WERI-Rb-1 (cell line): ENCODE measurements around the gene CASQ2.

Experiments used
- DNase-seq: peaks from one replicate; pipeline ENCODE4 v3.0.0-alpha.2; 2020
- H3K27ac ChIP-seq: fragments of 250-450 bp; sonication (Bioruptor Pico); 2 replicates; pipeline ENCODE4 v1.5.1; 2020; ENCODE audit warnings: mild to moderate bottlenecking, moderate library complexity
- H3K27me3 ChIP-seq: fragments of 250-450 bp; sonication (Bioruptor Pico); 2 replicates; pipeline ENCODE4 v1.5.1; 2021; ENCODE audit warnings: mild to moderate bottlenecking, low read depth, moderate library complexity; ENCODE audit not compliant: insufficient read depth, severe bottlenecking
- H3K36me3 ChIP-seq: fragments of 250-450 bp; sonication (Bioruptor Pico); 2 replicates; pipeline ENCODE4 v1.5.1; 2020; ENCODE audit warnings: mild to moderate bottlenecking, moderate library complexity
- H3K4me3 ChIP-seq: 2 replicates; pipeline ENCODE4 v1.5.1; 2011; ENCODE audit warnings: low read depth, mild to moderate bottlenecking, control low read depth, low read length
- H3K9me3 ChIP-seq: fragments of 250-450 bp; sonication (Bioruptor Pico); 2 replicates; pipeline ENCODE4 v1.5.1; 2021; ENCODE audit warnings: mild to moderate bottlenecking, moderate library complexity; ENCODE audit not compliant: severe bottlenecking
- TF ChIP-seq, protein P1 (sequence below): IDR thresholded peaks from 2 replicates; pipeline ENCODE4 v1.5.1; 2011; ENCODE audit warnings: low read depth, mild to moderate bottlenecking, control low read depth, inconsistent platforms, low read length

Gene CASQ2

DNA sequence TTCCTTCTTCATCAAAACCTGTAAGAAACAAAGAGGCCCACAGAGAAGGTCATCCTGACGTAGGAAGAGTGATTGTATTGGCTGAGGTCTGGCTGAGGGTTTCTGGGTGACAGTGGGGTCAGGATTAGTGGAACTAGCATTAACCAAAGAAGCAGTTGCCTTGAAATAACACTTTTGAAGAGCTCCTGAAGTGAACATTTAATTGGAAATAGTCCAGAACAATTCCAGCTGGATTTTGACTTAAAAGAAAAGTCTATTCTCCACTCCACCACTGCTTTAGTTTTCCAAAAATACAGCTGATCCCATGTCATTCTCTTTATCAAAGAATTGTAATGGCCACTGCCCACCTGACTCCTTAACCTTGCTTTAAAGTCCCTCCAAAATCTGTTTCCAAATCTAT, 27.7 kb downstream of the CASQ2 start:
- TF ChIP-seq, protein P1, sequence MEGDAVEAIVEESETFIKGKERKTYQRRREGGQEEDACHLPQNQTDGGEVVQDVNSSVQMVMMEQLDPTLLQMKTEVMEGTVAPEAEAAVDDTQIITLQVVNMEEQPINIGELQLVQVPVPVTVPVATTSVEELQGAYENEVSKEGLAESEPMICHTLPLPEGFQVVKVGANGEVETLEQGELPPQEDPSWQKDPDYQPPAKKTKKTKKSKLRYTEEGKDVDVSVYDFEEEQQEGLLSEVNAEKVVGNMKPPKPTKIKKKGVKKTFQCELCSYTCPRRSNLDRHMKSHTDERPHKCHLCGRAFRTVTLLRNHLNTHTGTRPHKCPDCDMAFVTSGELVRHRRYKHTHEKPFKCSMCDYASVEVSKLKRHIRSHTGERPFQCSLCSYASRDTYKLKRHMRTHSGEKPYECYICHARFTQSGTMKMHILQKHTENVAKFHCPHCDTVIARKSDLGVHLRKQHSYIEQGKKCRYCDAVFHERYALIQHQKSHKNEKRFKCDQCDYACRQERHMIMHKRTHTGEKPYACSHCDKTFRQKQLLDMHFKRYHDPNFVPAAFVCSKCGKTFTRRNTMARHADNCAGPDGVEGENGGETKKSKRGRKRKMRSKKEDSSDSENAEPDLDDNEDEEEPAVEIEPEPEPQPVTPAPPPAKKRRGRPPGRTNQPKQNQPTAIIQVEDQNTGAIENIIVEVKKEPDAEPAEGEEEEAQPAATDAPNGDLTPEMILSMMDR = no peak
- no peak for DNase-seq
- no peaks in the 10 kb centered on the region for H3K9me3 ChIP-seq
- H3K27ac ChIP-seq = no peak overlapping the region
- no peak overlapping the region for H3K4me3 ChIP-seq
- no peaks in the 10 kb centered on the region for H3K27me3 ChIP-seq
- H3K36me3 ChIP-seq = no peaks in the 10 kb centered on the region

DNA sequence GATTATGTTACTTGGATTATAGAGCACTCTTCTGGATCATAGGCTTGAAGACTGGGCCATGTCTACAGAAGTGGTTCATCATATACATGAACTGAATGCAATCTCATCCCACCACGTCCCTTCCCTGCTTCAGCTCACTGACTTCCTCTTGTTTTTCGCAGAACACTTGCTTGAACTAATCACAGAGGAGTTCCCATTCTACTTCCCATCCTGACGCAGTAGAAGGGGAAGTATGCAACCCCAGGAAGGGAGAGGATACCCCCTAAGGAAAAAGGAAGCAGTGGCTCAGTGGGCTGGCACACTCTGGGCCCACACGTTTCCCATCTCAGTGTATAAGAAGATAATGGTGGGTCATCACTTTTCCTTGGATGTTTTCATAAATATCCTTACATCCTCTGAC, 36.2 kb downstream of the CASQ2 start:
- Histone ChIP-seq H3K9me3 (no peaks in the 10 kb centered on the region), H3K36me3 (no peaks in the 10 kb centered on the region), H3K27ac (no peak overlapping the region), H3K4me3 (no peak overlapping the region), H3K27me3 (no peaks in the 10 kb centered on the region)
- TF ChIP-seq, protein P1 = no peak
- DNase-seq = no peak

DNA sequence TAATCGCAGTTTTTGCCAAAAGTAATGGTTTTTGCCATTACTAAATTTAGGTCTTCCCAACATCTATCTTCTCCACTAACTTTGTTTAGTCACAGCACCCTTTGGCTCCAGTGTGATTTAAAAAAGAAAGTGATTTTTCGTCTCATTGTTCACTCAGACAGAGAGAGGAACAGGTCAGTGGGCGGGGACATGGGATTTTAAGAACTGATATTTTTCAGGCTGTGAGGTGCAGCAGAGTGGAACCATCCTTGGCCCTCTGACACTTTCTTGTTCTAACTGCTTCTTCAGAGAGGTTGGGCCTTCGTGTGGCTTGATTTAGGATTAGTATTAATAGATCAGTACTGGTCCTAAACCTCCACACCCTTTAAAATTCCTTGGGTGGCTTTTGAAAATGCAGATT, 38.8 kb downstream of the CASQ2 start:
- Histone ChIP-seq H3K27ac (no peak overlapping the region), H3K4me3 (no peak overlapping the region), H3K9me3 (no peaks in the 10 kb centered on the region), H3K27me3 (no peaks in the 10 kb centered on the region), H3K36me3 (no peaks in the 10 kb centered on the region)
- TF ChIP-seq, protein P1 = no peak
- DNase-seq = no peak

DNA sequence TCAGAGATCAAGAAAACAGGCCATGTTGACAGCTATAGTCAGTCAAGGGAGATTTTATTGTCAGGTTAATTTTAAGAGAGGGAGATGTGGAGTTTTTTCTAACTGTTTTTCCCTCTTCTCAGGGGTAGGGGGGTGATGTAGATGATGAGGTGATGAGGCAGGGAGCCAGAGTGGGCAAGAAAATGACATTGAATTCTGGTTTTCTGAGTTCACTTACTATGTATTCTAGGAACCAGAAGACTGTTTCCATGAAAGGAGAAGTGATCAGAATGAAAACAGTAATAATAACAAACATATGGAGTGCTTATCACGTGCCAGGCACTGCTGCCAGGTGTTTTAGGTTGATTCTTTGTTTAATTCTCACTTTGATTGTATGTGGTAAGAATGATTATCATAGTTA, 40.2 kb downstream of the CASQ2 start:
- no peak overlapping the region for H3K27ac ChIP-seq
- H3K9me3 ChIP-seq = no peaks in the 10 kb centered on the region
- TF ChIP-seq, protein P1 = no peak

DNA sequence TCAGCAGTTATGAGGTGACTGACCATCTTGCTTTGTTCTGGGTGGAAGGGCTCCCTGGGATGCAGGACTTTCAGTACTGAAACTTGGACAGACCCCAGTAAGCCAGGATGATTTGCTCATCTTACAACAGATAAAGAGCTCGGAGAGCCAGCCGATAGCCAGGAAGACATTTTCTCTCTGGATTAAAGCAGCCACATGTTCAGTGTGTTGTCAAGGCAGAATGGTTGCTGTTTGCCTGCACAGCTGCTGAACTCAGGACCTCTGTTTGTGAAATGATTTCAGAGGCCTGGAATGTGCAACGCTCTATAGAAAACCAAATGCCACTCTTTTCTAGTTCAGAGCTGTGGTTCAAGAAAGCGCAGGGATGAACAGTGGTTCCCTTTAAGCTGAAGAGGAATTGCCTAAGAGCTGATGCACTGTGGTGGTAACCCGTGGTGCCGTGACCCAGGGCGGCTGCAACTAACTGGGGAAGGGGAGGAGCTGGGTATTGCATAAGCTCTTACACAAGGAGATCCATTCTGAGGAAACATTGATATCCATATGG, 40.7 kb downstream of the CASQ2 start:
- Histone ChIP-seq H3K36me3 (no peaks in the 10 kb centered on the region), H3K27me3 (no peaks in the 10 kb centered on the region), H3K27ac (no peak overlapping the region), H3K4me3 (no peak overlapping the region), H3K9me3 (no peaks in the 10 kb centered on the region)
- DNase-seq = no peak
- TF ChIP-seq, protein P1 = no peak

More for the DNA sequence above, 40.2 kb downstream of the CASQ2 start:
- H3K27me3 ChIP-seq = no peaks in the 10 kb centered on the region
- H3K4me3 ChIP-seq = no peak overlapping the region
- no peaks in the 10 kb centered on the region for H3K36me3 ChIP-seq
- DNase-seq = no peak

DNA sequence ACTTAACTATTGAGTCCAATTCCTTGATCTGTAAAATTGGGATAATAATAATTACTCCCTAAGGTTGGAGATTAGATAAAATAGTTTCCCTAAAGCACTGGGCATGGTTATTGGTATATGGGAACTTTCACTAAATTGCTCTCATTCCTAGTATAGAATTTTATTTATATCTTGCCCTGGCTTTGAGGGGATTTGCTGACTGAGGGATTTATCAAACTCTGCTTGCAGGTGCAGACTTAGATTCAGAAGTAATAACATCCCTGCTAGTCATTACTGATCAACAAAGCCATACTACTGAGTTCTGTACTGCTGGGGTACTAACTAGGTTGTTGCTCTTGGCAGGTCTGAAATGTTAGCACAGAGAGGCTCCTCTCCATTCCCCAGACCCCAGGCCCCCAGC, 41.9 kb downstream of the CASQ2 start:
- H3K27me3 ChIP-seq = no peaks in the 10 kb centered on the region
- DNase-seq = no peak
- H3K9me3 ChIP-seq = no peaks in the 10 kb centered on the region
- H3K27ac ChIP-seq = no peak overlapping the region
- H3K36me3 ChIP-seq = no peaks in the 10 kb centered on the region
- TF ChIP-seq, protein P1 = no peak
- H3K4me3 ChIP-seq = no peak overlapping the region
